Glutamatergic neuron (in vitro differentiated cells): ENCODE measurements around the gene DLG2. TPM values are rescaled to one million over a fixed set of nuclear protein-coding genes. Genes with fewer than 3 reads are reported as not detected.

Source experiments
- DNase-seq: peaks from one replicate; pipeline ENCODE4 v3.0.0; 2022
- H3K27ac Mint-ChIP-seq: one replicate; pipeline ENCODE4 v1.8.0; 2020; ENCODE audit warnings: mild to moderate bottlenecking, mixed read lengths, inconsistent platforms; ENCODE audit not compliant: unreplicated experiment
- H3K27me3 Mint-ChIP-seq: one replicate; pipeline ENCODE4 v1.8.0; 2020; ENCODE audit warnings: mild to moderate bottlenecking, moderate library complexity, mixed read lengths, inconsistent platforms; ENCODE audit not compliant: unreplicated experiment
- H3K36me3 Mint-ChIP-seq: one replicate; pipeline ENCODE4 v1.8.0; 2020; ENCODE audit warnings: mild to moderate bottlenecking, mixed read lengths, inconsistent platforms; ENCODE audit not compliant: unreplicated experiment
- H3K4me1 Mint-ChIP-seq: one replicate; pipeline ENCODE4 v1.8.0; 2020; ENCODE audit warnings: mild to moderate bottlenecking, low read depth, mixed read lengths, inconsistent platforms; ENCODE audit not compliant: unreplicated experiment
- H3K4me3 Mint-ChIP-seq: one replicate; pipeline ENCODE4 v1.8.0; 2020; ENCODE audit warnings: mild to moderate bottlenecking, mixed read lengths, inconsistent platforms; ENCODE audit not compliant: unreplicated experiment
- H3K9me3 Mint-ChIP-seq: one replicate; pipeline ENCODE4 v1.8.0; 2020; ENCODE audit warnings: mild to moderate bottlenecking, moderate library complexity, mixed read lengths, inconsistent platforms; ENCODE audit not compliant: unreplicated experiment
- total RNA-seq: library from RNA; stranded (reverse); fragmentation: NEBNext Ultra II Directional; extraction: Animal tissue kit (Norgen Biotek cat#: 25700); gene quantifications from one replicate; pipeline ENCODE4 v1.2.1, GENCODE V29; 2021; ENCODE audit not compliant: unreplicated experiment
- TF ChIP-seq, protein P1 (sequence below): fragments of 200-600 bp; sonication (generic); IDR thresholded peaks from one replicate; pipeline ENCODE4 v1.5.0; 2021; ENCODE audit not compliant: partially characterized antibody, unreplicated experiment

The DLG2 gene
- total RNA-seq, 1 donor from 2014 or later, result 2.9 TPM

DNA sequence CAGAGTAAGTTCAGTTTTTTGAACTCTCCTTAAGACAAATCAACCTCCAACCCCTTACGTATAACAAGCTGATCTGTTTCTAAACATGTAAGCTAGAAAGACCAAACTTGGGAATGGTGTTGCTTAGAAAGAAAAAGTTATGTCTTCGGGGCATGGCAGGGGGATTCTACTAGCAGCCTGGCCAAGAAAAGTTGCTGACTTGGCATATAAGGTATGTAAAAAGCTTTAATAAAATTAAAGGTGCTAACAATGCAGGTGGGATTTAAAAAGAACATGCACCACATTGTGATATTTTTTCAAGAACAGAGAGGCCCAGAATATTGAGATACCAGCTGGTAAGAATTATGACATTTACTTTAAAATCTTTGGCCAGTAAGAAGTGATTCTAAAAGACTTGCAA is 1929.6 kb downstream of the DLG2 start:
- H3K4me3 Mint-ChIP-seq, result no peak overlapping the region
- TF ChIP-seq, protein P1, sequence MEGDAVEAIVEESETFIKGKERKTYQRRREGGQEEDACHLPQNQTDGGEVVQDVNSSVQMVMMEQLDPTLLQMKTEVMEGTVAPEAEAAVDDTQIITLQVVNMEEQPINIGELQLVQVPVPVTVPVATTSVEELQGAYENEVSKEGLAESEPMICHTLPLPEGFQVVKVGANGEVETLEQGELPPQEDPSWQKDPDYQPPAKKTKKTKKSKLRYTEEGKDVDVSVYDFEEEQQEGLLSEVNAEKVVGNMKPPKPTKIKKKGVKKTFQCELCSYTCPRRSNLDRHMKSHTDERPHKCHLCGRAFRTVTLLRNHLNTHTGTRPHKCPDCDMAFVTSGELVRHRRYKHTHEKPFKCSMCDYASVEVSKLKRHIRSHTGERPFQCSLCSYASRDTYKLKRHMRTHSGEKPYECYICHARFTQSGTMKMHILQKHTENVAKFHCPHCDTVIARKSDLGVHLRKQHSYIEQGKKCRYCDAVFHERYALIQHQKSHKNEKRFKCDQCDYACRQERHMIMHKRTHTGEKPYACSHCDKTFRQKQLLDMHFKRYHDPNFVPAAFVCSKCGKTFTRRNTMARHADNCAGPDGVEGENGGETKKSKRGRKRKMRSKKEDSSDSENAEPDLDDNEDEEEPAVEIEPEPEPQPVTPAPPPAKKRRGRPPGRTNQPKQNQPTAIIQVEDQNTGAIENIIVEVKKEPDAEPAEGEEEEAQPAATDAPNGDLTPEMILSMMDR, result no peak
- no peak for DNase-seq
- peaks cover 4% of the 10 kb centered on the region for H3K4me1 Mint-ChIP-seq
- H3K27ac Mint-ChIP-seq, result no peak overlapping the region
- no peaks in the 10 kb centered on the region for H3K9me3 Mint-ChIP-seq
- H3K27me3 Mint-ChIP-seq, result no peaks in the 10 kb centered on the region
- no peaks in the 10 kb centered on the region for H3K36me3 Mint-ChIP-seq

DNA sequence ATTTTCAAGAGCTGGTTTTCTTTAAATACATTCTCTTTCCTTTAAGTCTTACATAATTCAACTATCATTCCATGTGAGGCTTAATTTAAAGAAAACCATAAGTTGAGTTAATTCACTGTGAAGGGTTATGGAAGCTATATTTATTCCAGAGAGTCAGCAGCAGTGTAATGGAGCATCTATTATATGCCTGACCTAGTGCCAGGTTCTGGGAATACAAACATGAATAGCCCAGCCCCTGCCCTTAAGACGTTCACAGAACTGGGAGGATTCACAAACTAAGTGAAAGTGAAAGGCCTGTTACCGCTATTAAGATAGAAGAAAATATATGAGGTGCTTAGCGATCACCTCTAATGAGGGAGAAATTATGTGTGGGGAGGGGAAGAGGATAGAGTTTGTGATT is 1932.1 kb downstream of the DLG2 start:
- TF ChIP-seq, protein P1, result no peak
- H3K9me3 Mint-ChIP-seq, result no peaks in the 10 kb centered on the region
- no peaks in the 10 kb centered on the region for H3K27me3 Mint-ChIP-seq
- DNase-seq, result no peak
- no peak overlapping the region for H3K4me3 Mint-ChIP-seq
- H3K27ac Mint-ChIP-seq, result no peak overlapping the region
- H3K36me3 Mint-ChIP-seq, result no peaks in the 10 kb centered on the region
- H3K4me1 Mint-ChIP-seq, result peaks cover 4% of the 10 kb centered on the region

DNA sequence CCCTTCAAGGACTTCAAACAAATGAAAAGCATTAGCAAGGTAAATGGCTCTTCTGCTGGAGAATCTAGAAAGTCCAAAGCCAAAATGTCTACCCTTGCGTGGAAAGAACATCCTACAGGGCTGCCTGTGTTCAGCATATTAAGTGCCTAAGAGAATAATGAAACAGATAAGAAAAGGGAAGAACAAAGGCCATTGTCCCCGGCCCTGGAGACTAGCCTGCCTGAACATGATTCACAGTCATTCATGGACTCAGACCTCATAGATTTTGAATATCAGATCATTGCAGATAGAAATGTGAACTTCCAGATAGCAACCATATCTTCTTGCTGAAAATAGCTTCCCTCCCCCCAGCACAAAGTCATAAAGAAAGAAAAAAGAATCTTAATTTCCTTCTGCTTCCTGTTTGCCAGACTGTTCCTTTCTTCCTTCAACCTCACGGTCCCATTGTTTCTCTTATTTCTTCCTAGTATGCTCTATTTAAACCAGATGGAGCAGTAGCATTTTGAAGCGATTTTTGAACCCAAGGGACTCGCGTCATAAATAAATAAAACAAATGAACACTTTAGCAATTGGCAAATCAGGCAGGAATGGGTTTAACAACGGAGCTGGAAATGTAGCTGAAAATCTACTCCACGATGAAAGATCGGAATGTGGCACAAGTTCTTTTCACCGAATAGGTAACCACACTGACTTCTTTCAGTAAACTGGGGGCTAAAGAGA is 1932.8 kb downstream of the DLG2 start:
- H3K27ac Mint-ChIP-seq, result peak overlapping the region; percentile 65
- DNase-seq, result no peak

DNA sequence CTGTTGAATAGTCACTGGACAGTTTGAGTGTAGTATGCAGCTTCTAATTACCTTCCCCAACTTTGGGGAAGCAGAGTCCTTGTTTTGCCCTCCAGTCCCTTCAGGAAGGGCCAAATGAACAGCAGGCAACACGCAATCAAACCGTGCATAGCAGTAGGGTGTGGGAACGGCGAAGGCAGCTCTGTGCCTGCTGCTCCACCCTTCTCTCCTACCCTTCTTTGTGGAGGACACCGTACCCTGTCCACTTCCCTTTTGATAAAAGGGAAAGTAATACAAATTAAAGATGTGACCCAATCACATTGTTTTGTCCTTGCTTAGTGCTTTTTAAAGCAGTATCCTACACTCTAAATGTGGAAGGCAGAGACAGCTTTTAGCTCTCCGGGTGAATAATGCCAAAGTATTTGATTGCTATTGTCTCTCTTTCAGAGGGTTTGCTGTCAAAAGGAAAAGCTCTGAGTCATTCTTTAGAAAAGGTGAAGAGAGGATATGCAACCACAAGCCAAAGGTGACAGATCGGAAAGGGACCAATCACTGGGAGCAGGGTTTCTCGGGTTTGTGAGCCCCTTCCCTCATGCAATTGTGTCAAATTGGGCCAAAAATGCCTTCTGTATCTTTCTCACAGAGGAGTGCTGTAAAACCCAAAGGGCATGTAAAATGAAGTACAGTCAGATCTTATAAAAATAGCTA is 1933.7 kb downstream of the DLG2 start:
- H3K4me3 Mint-ChIP-seq, result no peak overlapping the region
- no peak for DNase-seq
- H3K36me3 Mint-ChIP-seq, result no peaks in the 10 kb centered on the region
- H3K9me3 Mint-ChIP-seq, result no peaks in the 10 kb centered on the region
- no peak overlapping the region for H3K27ac Mint-ChIP-seq
- TF ChIP-seq, protein P1, result no peak
- H3K27me3 Mint-ChIP-seq, result no peaks in the 10 kb centered on the region
- peaks cover 4% of the 10 kb centered on the region for H3K4me1 Mint-ChIP-seq

More for the DNA sequence above, 1932.8 kb downstream of the DLG2 start:
- Mint-ChIP-seq H3K4me3 (no peak overlapping the region), H3K4me1 (peaks cover 4% of the 10 kb centered on the region), H3K27me3 (no peaks in the 10 kb centered on the region), H3K9me3 (no peaks in the 10 kb centered on the region), H3K36me3 (no peaks in the 10 kb centered on the region)
- TF ChIP-seq, protein P1, result no peak

DNA sequence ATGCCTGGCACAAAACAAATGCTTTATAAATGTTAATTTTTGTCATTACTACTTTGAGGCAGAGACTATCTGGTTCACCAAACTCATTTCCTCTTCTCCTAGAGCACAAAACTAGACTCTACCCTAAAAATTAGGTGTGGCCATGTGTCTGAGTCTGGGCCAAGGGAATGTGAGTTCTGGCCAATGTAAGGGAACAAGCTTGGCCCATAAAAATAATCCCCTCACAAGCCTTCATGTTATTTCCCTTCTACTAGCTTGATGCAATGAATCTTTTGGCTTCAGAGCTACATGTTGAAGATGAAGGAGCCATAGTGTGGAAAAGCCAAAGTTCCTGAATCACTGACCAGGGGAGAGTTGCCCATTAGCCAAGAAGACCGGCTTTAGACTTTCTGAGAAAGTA is 1934.5 kb downstream of the DLG2 start:
- H3K36me3 Mint-ChIP-seq, result no peaks in the 10 kb centered on the region
- no peak for DNase-seq
- TF ChIP-seq, protein P1, result no peak
- H3K27ac Mint-ChIP-seq, result no peak overlapping the region
- no peaks in the 10 kb centered on the region for H3K27me3 Mint-ChIP-seq
- no peaks in the 10 kb centered on the region for H3K9me3 Mint-ChIP-seq
- H3K4me1 Mint-ChIP-seq, result peaks cover 4% of the 10 kb centered on the region
- H3K4me3 Mint-ChIP-seq, result no peak overlapping the region
